Superior temporal gyrus (tissue), 1 donor: ENCODE results near the gene BCL2L2.
A peak's percentile ranks its signal among the peaks of the same experiment; 100 is the strongest.
"Not testable (repeated sequence)": the region's sequence is repeated elsewhere in the genome, so short reads cannot be mapped to it uniquely, and the experiment has no call there.

Source experiments
- DNase-seq: peaks from one replicate; pipeline ENCODE4 v3.0.0-alpha.2; 2016; ENCODE audit errors: extremely low spot score

The BCL2L2 gene, protein sequence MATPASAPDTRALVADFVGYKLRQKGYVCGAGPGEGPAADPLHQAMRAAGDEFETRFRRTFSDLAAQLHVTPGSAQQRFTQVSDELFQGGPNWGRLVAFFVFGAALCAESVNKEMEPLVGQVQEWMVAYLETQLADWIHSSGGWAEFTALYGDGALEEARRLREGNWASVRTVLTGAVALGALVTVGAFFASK

DNA sequence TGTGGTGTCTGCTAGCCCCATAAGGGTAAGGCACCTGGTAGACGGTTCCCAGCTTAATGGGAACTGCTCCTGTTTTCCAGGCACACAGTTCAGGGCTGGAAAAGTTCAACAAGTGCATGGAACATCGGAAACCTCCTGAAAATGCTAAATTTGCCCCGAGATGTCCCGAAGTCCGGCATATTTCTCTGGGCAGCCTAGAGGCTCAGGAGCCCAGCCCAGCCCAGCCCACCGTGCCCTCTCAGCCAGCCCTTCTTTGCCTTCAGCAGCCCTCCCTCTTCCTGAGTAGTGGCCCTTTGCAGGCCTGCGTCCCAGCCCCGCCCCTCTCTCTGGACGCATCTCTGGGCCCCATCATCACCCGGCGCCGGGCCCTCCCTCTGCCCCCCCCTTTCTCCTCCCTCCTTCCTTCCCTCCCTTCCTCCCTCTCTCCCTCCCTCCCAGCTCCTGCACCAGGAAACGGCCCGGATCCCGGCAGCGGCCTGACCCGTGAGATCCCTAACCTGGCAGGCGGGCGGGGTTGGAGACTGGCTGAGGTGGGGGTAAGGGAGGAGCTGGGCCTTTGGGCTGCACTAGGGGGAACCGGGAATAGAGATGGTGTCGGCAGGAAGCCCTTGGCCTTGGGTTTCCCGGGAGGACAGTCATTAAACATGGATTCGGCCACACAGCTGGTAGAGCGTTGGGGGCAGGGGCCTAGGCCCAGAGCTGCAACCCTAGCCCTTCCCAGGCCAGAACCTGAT lies at the start of gene BCL2L2:
BCL2L2 (plus strand) TSS at position 422 of the 734 bp plus-strand sequence. CDS start 935 bp downstream, outside the sequence.
- peak; percentile 80 for DNase-seq

DNA sequence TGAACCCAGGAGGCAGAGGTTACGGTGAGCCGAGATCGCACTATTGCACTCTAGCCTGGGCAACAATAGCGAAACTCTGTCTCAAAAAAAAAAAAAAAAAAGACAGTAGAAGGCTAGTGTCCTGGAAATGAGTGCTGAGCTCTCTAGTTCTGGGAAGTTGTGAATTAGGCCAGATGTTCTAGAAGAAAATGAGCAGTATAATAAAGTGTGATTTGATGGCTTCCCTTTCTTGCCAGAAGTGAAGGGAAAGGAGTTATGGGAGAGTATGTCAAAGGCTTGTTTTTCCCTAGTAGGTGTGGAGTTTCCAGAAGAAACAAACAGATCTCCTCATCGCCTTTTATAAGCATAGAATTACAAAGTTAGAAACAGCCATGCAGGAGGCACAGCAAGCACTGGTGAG lies 48.4 kb upstream of the BCL2L2 start:
- no peak for DNase-seq

DNA sequence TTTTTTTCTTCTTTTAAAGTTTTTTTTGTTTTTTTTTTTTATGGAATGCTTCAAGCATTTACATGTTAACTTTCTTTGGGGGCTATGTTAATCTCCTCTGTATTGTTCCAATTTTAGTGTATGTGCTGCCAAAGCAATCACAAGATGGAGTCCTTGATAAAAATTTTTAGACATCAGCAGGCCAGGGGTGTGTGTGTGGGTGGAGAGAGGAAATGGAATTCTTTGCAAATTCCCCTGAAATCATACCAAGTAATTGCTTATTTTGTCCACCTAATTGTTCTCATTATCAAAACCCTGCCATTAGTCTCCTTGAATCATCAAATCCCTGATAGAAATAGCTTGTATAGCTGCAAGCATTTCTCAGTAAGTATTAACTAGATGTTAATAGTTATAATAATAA lies 47.2 kb upstream of the BCL2L2 start:
- DNase-seq: no peak

DNA sequence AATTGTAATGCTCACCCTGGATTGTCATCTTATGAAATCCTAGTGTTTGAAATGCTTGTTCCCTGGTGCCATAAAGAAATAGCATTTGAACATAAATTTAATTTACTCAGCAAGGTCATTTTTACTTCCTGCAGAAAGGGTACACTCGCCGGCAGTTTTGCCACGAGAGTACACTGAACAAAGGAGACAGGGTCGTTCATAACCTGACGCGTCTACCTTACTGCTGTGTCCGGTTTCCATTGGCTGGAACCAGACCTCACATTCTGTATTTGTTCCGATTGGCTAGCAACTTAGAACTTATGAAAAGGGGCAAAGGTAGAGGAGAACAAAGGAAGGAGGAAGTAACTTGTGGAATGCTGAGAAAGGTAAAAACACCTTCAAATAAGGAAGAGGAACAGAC lies 45.8 kb upstream of the BCL2L2 start:
- not testable (repeated sequence) for DNase-seq

DNA sequence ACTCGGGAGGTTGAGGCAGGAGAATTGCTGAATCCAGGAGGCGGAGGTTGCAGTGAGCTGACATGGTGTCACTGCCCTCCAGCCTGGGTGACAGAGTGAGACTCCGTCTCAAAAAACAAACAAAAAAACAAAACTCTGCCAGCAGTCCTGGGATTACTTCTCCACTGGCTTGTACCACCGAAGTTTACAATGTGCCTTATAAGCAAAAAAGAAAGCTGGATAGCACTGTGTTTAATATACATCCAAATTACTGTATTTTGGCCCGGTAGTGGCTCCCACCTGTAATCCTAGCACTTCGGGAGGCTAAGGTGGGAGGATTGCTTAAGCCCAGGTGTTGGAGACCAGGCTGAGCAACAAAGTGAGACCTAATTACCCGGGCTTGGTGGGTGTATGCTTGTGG lies 37.4 kb upstream of the BCL2L2 start:
- DNase-seq: no peak

DNA sequence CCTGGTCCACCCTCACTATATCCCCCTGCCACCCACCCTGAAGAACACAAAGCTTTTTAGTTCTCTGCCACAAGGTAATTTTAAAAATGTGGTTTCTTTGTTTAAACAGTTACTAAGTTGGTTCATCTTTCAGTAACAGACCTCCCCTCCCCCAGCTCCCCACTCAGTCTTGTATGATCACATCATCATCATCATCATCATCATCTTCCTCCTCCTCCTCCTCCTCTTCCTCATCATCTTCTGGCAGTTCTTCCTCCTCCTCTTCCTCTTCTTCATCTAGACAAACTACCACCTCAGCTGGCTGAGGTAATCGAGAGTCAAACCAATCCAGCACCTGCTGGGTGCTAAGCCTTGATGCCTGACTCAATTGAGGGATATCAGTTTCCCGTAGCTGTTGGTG lies 31.2 kb upstream of the BCL2L2 start:
- no peak for DNase-seq

DNA sequence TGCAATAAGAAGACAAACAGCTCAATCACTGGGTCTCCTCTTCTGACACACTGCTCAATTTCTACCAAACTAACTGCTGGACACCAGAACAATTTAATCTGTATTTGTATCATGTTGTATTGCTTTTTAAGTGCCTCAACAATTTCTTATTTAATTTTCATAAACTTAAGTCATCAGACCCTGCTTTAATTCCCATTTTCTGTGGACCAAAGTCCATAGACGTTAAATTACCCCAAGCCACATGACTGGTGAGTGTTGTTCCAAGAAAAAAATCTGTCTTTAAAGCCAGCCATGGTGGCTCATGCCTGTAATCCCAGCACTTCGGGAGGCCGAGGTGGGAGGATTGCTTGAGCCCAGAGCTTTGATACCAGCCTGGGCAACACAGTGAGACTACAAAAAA lies 29.4 kb upstream of the BCL2L2 start:
- no peak for DNase-seq

DNA sequence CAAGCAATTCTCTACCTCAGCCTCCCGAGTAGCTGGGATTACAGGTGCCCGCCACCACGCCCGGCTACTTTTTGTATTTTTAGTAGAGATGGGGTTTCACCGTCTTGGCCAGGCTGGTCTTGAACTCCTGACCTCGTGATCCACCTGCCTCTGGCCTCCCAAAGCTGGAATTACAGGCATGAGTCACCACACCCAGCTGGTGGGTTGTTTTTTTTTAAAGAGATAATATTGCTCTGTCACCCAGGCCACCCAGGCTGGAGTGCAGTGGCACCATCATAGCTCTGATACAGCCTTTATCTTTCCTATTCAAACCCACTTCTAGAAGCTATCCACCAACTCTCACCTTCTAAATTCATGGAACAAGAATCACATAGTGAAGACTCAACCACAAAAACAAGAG lies 28.7 kb upstream of the BCL2L2 start:
- DNase-seq: not testable (repeated sequence)

DNA sequence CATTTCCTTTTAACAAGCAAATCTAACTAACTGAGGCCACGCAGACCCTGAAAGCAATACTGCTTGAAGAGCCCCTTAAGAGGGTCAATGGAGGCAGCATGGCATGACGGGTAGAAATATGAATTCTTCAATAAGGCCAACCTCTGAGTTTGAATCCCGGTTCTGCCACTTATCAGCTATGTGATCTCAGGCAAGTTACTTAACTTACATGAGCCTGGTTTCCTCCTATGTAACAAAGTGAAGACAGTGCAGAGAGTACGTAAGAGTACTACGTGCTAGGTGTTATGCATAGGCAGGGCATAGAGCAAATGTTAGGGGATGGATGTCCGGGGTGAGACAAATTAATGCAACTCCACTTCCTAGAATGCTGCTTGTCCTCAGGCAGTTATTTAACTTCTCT lies 25.4 kb upstream of the BCL2L2 start:
- DNase-seq: no peak

DNA sequence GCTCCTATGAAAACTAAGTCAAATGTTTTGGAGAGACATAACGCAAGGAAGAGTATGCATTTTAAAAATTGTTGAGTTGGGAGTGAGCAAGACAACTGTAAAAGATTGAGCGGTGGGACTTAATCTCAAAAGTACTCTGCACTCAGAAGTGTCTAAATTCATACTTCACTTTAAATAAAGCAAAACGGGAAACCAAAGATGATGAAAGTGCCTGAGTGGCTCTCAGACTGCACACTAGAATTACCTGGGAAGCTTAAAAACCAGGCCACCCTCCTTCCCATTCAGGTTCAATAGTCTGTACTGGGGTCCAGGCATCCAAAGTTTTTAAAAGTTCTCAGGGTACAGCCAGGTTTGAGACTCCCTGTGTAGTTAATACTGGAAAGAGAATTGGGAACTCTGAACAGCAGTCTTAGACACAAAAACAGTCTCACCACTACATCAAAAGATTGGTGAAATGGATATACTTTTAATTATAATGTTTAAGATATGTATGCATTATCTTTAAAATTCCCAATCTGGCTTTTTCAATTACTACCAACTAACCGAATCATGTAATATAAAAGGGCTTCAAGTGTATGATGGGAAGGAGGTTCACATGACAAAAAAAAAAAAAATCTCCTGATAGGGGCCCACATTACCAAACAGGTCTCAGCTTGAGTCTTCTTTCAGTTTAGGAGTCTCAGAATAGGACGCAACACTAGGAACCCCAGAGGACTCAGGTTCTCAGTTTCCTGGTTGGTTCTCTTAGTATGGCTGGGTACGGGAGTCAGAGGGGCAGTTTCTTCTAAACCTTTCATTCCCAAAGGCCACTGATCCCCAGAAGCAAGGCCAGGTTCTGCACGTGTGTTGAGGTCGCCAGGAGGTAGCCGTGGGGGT lies 21.7 kb upstream of the BCL2L2 start:
- DNase-seq: peak; percentile 38

DNA sequence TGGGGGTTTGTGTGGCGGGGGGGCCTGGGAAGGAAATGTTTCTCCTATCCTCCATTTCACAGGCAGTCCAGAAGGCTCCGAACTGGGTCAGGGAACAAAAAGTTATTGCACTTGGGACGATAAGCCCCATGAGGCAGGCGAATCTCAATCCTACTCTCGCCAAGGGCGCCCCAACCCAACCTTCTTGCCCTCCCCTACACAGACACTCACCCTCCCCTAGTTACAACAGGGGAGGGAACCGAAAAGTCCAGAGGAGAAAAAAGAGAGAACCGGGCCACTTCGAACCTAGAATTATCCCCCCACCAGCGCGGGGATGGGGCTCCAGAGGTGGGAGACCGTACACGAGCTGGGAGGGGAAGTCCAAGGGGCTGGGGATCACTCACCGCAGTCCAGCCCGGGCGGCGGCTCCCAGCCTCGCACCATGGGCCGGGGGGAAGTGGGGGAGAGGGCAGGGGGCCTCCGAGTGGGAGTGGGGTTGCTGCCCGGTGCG lies 21.1 kb upstream of the BCL2L2 start:
- DNase-seq: peak; percentile 30

DNA sequence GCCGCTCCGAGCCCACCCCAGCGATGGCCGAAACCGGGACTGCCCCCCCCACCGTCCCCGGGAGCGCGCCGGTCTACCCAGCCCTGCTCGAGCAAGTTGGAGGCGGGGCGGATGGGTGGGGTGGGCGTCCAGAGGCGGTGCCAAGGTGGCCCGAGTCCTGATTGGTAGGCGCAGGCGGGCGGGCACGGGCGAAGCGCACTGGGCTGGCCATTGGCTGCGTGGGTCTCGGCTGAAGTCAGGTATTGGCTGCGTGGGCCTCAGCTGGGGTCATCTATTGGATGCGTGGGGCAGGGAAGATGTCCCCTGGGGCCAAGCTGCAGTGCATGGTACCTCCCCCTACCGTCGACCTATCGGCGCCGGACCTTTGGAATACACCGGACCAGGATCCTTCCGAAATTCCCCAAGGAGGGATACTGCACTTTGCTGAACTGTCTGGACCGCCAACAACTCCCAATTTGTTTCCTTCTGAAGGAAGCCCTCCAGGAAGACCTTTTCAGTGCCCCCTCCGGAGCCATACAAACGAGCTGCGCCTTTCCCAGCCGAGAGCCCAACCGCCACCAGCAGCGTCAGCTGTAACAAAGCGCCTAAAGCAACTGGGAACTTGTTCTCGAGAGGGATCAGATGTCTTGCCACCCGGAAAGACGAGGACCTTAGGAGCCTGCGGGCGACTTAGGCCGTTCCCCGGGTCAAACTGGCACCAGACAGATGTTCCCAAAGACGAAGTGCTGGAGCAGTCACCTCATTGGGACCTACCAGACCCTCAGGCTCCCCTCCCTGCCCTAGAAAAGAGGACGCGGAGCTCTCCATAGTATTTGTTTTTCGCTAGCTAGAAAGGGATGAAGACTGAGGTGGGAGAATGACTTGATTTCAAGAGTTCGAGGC lies 20.4 kb upstream of the BCL2L2 start, which contains the start of gene HOMEZ:
HOMEZ (minus strand) TSS at position 113 of the 882 bp plus-strand sequence. CDS start 180 bp downstream, outside the sequence.
- peak; percentile 98 for DNase-seq

DNA sequence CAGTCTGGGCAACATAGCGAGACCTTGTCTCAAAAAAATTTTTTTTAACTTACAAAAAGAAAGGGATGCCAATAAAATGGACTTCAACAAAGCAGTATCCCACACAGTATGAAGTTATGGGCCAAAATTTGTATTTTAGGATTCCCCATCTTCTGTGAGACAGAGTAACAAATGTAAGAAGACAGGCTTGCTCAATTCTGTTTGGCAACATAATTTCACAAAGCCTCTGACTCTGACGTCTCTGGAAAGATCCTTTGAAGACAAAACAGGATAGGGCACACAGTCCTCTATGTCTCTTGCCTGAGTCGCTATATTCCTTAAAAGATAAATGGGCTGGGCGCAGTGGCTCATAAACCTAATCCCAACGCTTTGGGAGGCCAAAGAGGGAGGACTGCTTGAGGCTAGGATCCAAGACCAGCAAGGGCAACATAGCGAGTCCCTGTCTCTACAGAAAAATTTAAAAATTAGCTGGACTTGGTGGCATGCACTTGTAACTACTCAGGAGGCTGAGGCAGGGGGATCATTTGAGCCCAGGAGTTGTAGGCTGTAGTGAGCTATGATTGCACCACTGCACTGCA lies 19.6 kb upstream of the BCL2L2 start:
- DNase-seq: no peak

DNA sequence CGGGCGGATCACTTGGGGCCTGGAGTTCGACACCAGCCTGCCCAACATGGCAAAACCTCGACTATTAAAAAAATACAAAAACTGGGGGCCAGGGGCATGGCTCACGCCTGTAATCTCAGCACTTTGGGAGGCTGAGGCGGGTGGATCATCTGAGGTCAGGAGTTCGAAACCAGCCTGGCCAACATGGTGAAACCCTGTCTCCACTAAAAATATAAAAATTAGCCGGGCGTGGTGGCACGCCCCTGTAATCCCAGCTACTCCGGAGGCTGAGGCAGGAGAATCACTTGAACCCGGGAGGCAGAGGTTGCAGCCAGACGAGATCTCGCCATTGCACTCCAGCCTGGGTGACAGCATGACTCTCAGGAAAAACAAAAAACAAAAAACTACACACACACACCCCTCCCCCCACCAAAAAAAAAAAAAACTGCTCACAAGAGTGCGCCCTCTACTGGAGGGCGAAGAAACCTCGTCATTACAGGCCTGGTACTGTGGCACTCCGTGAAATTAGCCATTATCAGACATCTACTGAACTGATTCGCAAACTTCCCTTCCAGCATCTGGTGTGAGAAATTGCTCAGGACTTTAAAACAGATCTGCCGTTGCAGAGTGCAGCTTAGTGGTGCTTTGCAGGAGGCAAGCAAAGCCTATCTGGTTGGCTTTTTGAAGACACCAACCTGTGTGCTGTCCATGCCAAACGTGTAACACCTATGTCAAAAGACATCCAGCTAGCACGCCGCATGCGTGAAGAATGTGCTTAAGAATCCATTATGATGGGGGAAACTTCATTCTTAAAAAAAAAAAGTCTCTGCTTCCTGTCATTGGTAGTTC lies 11.7 kb upstream of the BCL2L2 start:
- peak; percentile 82 for DNase-seq

DNA sequence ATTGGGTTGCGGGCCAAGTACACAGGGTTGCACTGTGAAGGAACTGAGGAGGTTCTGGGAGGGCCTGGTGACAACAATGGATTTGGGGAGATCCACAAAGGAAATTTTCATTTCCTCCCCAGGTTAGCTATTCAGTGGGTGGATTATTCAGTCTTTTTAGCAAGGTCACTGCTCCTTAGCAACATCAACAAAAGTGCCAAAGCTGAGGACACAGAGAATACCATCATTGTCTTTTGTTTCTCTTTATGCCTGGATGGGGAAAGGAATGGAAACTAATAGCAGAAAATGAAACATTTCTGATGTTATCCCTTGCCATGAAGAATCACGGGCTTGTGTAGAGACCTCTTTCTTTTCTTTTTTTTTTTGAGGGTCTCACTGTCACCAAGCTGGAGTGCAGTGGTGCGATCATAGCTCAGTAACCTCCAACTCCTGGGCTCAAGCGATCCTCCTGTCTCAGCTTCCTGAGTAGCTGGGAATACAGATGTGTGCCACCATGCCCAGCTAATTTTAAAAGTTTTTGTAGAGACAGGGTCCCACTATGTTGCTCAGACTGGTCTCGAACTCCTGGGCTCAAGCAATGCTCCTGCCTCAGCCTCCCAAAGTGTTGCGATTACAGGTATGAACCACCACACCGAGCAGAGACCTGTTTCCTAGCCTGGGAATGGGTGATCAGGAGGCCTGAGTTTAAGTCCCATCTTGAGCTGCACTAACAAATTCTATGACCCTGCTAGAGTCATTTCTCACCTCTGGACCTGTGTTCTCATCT lies 10.4 kb upstream of the BCL2L2 start:
- peak; percentile 38 for DNase-seq

DNA sequence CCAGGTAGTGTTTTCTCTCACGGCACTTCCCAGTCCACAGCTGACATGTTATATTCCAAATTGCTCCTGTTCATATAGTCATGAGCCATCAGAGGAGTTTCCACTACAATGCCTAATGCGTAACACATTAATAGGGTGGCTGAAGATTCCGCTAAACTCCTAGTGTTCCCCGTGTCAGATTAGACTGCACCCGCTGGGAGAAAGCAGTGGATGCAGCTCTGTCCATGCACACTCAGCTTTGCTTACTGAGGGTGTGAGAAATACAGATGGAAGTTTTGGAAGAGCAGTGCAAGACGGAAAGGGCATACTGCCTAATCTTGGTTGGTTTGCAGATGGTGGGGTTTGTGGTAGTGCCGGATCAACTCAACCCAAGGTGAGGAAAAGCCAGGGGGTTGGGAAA lies 9.5 kb upstream of the BCL2L2 start:
- DNase-seq: peak; percentile 8

DNA sequence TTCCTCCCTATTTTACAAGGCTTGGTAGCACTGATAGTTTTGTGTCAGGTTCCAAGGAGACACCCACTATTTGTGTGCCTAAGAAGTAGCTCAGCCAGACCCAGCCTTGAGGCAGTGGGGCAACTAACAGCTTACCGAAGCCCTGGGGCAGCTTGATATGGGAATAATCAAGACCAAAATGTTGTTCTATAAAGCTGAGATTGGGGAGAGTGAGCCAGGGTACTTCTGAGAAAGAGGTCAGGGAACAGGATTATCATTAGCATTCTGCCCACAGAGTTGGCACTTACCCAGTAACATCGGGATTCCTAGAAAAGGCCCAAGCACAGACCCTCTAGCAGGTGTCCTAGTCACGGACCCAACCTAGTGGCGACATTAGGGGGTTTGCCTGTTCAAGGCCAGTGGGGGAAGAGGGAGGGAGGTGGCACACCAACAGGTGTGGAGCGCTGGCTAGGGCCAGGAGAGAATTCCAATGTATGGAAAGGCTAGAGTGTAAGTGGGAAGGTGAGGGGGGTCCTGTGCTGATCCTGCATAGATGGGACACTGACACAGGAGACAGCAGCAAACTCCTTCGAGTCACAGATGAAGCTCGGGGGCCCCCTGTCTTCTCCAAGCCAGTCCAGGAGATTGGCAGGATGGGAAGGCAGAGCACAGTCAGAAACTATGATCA lies 8.9 kb upstream of the BCL2L2 start:
- peak; percentile 13 for DNase-seq

DNA sequence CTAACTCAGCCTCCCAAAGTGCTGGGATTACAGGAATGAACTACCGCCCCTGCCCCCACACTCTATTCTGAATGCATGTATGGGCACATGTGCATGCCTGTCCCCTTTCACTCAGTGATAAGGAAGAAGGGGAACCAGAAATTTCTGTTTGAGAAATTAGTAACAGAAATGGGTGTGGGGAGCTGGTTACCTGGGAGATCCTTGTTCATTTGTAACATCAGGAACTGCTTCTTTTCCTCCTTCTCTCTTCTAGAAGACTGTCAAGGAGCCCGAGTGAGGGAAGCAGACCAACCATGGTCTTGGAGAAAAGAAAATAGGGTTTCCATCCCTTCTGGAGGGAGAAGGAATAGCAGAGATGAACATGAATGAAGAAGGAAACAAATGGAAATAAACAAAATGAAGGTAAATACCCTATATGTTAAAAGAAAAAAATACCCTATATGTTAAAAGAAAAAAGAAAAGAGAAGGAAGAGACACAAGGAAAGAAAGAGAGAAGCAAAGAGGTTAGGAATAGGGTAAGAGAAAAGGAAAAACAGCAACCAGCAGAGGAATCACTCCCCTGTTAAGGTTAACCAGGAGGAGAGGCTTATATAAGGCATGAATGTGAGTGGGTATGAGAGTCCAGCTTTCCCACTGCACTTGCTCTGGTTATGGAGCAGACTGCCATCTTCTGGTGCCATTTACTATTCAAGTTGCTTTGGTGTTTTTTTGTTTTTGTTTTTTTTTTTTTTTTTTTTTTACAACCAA lies 7.2 kb upstream of the BCL2L2 start:
- DNase-seq: peak; percentile 84
